Muscle of leg (tissue), 11 donors: ENCODE measurements around the gene ANO1. TPM values are rescaled to one million over a fixed set of nuclear protein-coding genes. Genes with fewer than 3 reads are reported as not detected.

Source experiments
- DNase-seq: peaks from one replicate; pipeline ENCODE4 v3.0.0; 2013
- H3K27ac ChIP-seq: one replicate; pipeline ENCODE4 v1.5.1; 2013; ENCODE audit warnings: mild to moderate bottlenecking, low read length, control low read depth
- H3K27me3 ChIP-seq: one replicate; pipeline ENCODE4 v1.6.1; 2013; ENCODE audit warnings: low read length; ENCODE audit not compliant: control insufficient read depth, insufficient read depth
- H3K36me3 ChIP-seq: one replicate; pipeline ENCODE4 v1.6.1; 2013; ENCODE audit warnings: low read length; ENCODE audit not compliant: control insufficient read depth, insufficient read depth
- H3K4me1 ChIP-seq: one replicate; pipeline ENCODE4 v1.6.1; 2013; ENCODE audit warnings: low read length; ENCODE audit not compliant: control insufficient read depth, insufficient read depth
- H3K4me3 ChIP-seq: one replicate; pipeline ENCODE4 v1.5.1; 2013; ENCODE audit warnings: low read length, control low read depth
- H3K9me3 ChIP-seq: replicated peaks from 2 replicates; pipeline ENCODE4 v1.6.1; 2013; ENCODE audit warnings: low read depth, low read length; ENCODE audit not compliant: control insufficient read depth
- WGBS: methylation state at CpG from one replicate; pipeline ENCODE4 v1.1.5; 2013; ENCODE audit warnings: missing lambda C conversion rate; ENCODE audit not compliant: insufficient coverage; 5-methylcytosine and 5-hydroxymethylcytosine counted together
- polyA plus RNA-seq, 8 donors: library from polyadenylated mRNA; unstranded; fragments of 120-200 nt; gene quantifications; one replicate each; pipeline versions ENCODE4 v1.2.1 to v1.2.3, GENCODE V29; 2013; ENCODE audit warnings: inconsistent platforms in 1 of 8, low replicate concordance in 1 of 8; ENCODE audit not compliant: insufficient read length in 8 of 8, insufficient read depth in 1 of 8
- total RNA-seq: library from RNA; stranded (reverse); fragments of 120-200 nt; gene quantifications from one replicate; pipeline ENCODE4 v1.2.4, GENCODE V29; 2013

The ANO1 gene
- total and polyA plus RNA-seq, 9 donors = 5.1 to 15.4 (median 8.2) TPM

GRCh38 chr11:70158757-70159389, 80.8 kb downstream of the ANO1 start:
- no peak for DNase-seq
- Histone ChIP-seq H3K27me3 (peaks cover 2% of the 10 kb centered on the region), H3K36me3 (no peaks in the 10 kb centered on the region), H3K27ac (no peak overlapping the region), H3K4me1 (peaks cover 28% of the 10 kb centered on the region), H3K9me3 (peaks cover 2% of the 10 kb centered on the region), H3K4me3 (no peak overlapping the region)
- 97% methylated on average over 6 of the region's 14 CpGs for WGBS

GRCh38 chr11:70159627-70160570, 81.8 kb downstream of the ANO1 start:
- 73% methylated on average over 22 of the region's 24 CpGs for WGBS
- peaks cover 2% of the 10 kb centered on the region for H3K9me3 ChIP-seq
- no peak overlapping the region for H3K27ac ChIP-seq
- H3K27me3 ChIP-seq = peaks cover 2% of the 10 kb centered on the region
- peaks cover 28% of the 10 kb centered on the region for H3K4me1 ChIP-seq
- H3K4me3 ChIP-seq = no peak overlapping the region
- peak; percentile 22 for DNase-seq
- no peaks in the 10 kb centered on the region for H3K36me3 ChIP-seq

- Histone ChIP-seq H3K36me3 (no peaks in the 10 kb centered on the region), H3K4me1 (peaks cover 28% of the 10 kb centered on the region), H3K4me3 (no peak overlapping the region), H3K9me3 (peaks cover 2% of the 10 kb centered on the region), H3K27me3 (peaks cover 2% of the 10 kb centered on the region), H3K27ac (no peak overlapping the region)
- 91% methylated on average over 17 of the region's 17 CpGs for WGBS
- DNase-seq = no peak
Measured at GRCh38 chr11:70161043-70161625, 83.0 kb downstream of the ANO1 start.

GRCh38 chr11:70164705-70165104, 86.6 kb downstream of the ANO1 start:
- Histone ChIP-seq H3K4me1 (peaks cover 19% of the 10 kb centered on the region), H3K36me3 (no peaks in the 10 kb centered on the region), H3K4me3 (no peak overlapping the region), H3K27me3 (peaks cover 1% of the 10 kb centered on the region), H3K27ac (no peak overlapping the region), H3K9me3 (no peaks in the 10 kb centered on the region)
- DNase-seq = no peak
- WGBS = 70% methylated on average over 6 of the region's 10 CpGs

- Histone ChIP-seq H3K27ac (no peak overlapping the region), H3K9me3 (no peaks in the 10 kb centered on the region), H3K36me3 (no peaks in the 10 kb centered on the region), H3K4me1 (peaks cover 7% of the 10 kb centered on the region), H3K27me3 (peaks cover 2% of the 10 kb centered on the region), H3K4me3 (no peak overlapping the region)
- DNase-seq = no peak
- WGBS = 75% methylated on average over 9 of the region's 9 CpGs
Measured at GRCh38 chr11:70167120-70167519, 89.0 kb downstream of the ANO1 start.

- Histone ChIP-seq H3K4me1 (no peaks in the 10 kb centered on the region), H3K9me3 (no peaks in the 10 kb centered on the region), H3K27me3 (peaks cover 2% of the 10 kb centered on the region), H3K4me3 (no peak overlapping the region), H3K36me3 (no peaks in the 10 kb centered on the region), H3K27ac (no peak overlapping the region)
- 93% methylated on average over 13 of the region's 17 CpGs for WGBS
- DNase-seq = no peak
Measured at GRCh38 chr11:70167723-70168404, 89.7 kb downstream of the ANO1 start.

GRCh38 chr11:70168405-70168754, 90.3 kb downstream of the ANO1 start:
- no peaks in the 10 kb centered on the region for H3K4me1 ChIP-seq
- H3K27me3 ChIP-seq = peaks cover 2% of the 10 kb centered on the region
- no peaks in the 10 kb centered on the region for H3K9me3 ChIP-seq
- no peak for DNase-seq
- H3K36me3 ChIP-seq = no peaks in the 10 kb centered on the region
- H3K27ac ChIP-seq = no peak overlapping the region
- H3K4me3 ChIP-seq = no peak overlapping the region
- WGBS = 79% methylated on average over 2 of the region's 6 CpGs

GRCh38 chr11:70169127-70169526, 91.0 kb downstream of the ANO1 start:
- Histone ChIP-seq H3K27ac (no peak overlapping the region), H3K27me3 (peaks cover 2% of the 10 kb centered on the region), H3K4me1 (no peaks in the 10 kb centered on the region), H3K4me3 (no peak overlapping the region), H3K9me3 (no peaks in the 10 kb centered on the region), H3K36me3 (no peaks in the 10 kb centered on the region)
- no peak for DNase-seq
- 45% methylated on average over 8 of the region's 11 CpGs for WGBS

GRCh38 chr11:70169632-70170031, 91.5 kb downstream of the ANO1 start:
- H3K4me1 ChIP-seq = no peaks in the 10 kb centered on the region
- no peak overlapping the region for H3K27ac ChIP-seq
- no peak overlapping the region for H3K4me3 ChIP-seq
- DNase-seq = no peak
- H3K9me3 ChIP-seq = no peaks in the 10 kb centered on the region
- WGBS = 75% methylated on average over 8 of the region's 8 CpGs
- H3K27me3 ChIP-seq = peaks cover 2% of the 10 kb centered on the region
- no peaks in the 10 kb centered on the region for H3K36me3 ChIP-seq
